ENCODE measurements around the gene IGSF21. TPM values are rescaled to one million over a fixed set of nuclear protein-coding genes. Genes with fewer than 3 reads are reported as not detected.

The IGSF21 gene
- total RNA-seq, 1 donor from 2014 or later = 3.2 TPM

DNA sequence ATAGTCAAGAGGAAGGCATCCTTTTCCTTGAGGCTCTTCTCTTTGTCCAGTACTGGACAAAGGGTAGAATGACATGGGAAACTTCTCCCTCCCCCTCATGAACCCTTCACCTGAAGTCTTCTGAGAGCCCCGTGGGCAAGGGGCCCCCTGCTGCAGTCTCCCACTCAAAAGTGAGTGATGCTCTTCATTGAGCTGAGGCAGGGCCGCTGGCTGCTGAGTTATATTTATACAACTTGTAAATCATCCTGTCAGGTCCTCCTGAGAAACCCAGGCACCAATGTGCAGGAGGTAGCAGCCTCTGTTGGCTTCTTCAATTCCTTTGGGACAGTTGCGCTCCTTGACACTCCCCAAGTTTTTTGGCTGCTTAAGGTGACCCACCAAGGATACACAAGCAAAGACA lies 150.2 kb downstream of the IGSF21 start:
- H3K4me3 ChIP-seq = no peak overlapping the region
- no peaks in the 10 kb centered on the region for H3K9me3 ChIP-seq
- no peak overlapping the region for H3K27ac ChIP-seq
- DNase-seq (ENCODE audit: extremely low spot score in 2 of 2) = no peak
- no peaks in the 10 kb centered on the region for H3K36me3 ChIP-seq
- intact Hi-C loops (cut with DNase I) = no loop called here
- no peaks in the 10 kb centered on the region for H3K27me3 ChIP-seq
- no peaks in the 10 kb centered on the region for H3K4me1 ChIP-seq
- TF ChIP-seq, protein P1, sequence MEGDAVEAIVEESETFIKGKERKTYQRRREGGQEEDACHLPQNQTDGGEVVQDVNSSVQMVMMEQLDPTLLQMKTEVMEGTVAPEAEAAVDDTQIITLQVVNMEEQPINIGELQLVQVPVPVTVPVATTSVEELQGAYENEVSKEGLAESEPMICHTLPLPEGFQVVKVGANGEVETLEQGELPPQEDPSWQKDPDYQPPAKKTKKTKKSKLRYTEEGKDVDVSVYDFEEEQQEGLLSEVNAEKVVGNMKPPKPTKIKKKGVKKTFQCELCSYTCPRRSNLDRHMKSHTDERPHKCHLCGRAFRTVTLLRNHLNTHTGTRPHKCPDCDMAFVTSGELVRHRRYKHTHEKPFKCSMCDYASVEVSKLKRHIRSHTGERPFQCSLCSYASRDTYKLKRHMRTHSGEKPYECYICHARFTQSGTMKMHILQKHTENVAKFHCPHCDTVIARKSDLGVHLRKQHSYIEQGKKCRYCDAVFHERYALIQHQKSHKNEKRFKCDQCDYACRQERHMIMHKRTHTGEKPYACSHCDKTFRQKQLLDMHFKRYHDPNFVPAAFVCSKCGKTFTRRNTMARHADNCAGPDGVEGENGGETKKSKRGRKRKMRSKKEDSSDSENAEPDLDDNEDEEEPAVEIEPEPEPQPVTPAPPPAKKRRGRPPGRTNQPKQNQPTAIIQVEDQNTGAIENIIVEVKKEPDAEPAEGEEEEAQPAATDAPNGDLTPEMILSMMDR (IDR thresholded peaks at IDR 0.05) = no peak
- TF ChIP-seq POLR2A (IDR thresholded peaks at IDR 0.05) (no peak), POLR2AphosphoS5 (IDR thresholded peaks at IDR 0.05; ENCODE audit: insufficient read depth in 1 of 2, low read depth in 1 of 2) (no peak)

GRCh38 chr1:18261891-18262290 lies 154.3 kb downstream of the IGSF21 start:
- Histone ChIP-seq H3K36me3 (no peaks in the 10 kb centered on the region), H3K27ac (no peak overlapping the region), H3K4me1 (no peaks in the 10 kb centered on the region), H3K4me3 (no peak overlapping the region), H3K9me3 (no peaks in the 10 kb centered on the region), H3K27me3 (no peaks in the 10 kb centered on the region)
- TF ChIP-seq POLR2AphosphoS5 (IDR thresholded peaks at IDR 0.05; ENCODE audit: insufficient read depth in 1 of 2, low read depth in 1 of 2) = no peak
- TF ChIP-seq, protein P1 (IDR thresholded peaks at IDR 0.05) = no peak
- TF ChIP-seq POLR2A (IDR thresholded peaks at IDR 0.05) = no peak
- DNase-seq (ENCODE audit: extremely low spot score in 2 of 2) = no peak
- intact Hi-C loops (cut with DNase I) = no loop called here

GRCh38 chr1:18262726-18263125 lies 155.1 kb downstream of the IGSF21 start:
- Histone ChIP-seq H3K9me3 (no peaks in the 10 kb centered on the region), H3K4me3 (no peak overlapping the region), H3K36me3 (no peaks in the 10 kb centered on the region), H3K27ac (no peak overlapping the region), H3K4me1 (no peaks in the 10 kb centered on the region), H3K27me3 (no peaks in the 10 kb centered on the region)
- no peak for TF ChIP-seq POLR2AphosphoS5 (IDR thresholded peaks at IDR 0.05; ENCODE audit: insufficient read depth in 1 of 2, low read depth in 1 of 2)
- no peak for TF ChIP-seq POLR2A (IDR thresholded peaks at IDR 0.05)
- TF ChIP-seq, protein P1 (IDR thresholded peaks at IDR 0.05) = no peak
- no peak for DNase-seq (ENCODE audit: extremely low spot score in 2 of 2)
- intact Hi-C loops (cut with DNase I) = no loop called here

DNA sequence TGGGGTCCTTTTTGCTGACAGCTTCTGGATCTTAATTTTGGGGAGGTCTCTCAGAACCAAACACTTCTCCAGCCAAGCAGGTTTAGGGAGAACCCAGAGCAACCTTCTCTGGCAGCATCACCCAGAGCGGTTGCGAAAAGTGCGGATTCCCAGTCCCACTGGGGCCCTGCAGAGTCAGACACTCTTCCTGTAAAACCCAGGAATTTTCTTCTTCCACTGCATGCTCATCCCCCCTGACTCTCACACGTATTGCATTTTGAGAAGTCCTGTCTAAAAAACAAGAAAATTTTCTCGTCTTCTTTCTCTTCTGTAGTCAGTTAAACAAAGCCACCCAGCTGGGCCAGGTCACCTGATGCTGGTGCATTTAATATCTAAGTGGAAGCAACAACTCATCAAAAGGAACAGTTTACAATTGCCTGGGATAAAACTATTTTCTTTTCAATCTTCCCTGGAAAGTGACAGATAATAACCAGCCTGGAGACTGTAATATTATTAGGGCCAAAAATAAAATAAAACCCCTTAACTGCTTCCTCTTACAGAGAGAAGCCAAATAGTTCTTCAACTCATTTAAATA lies 156.0 kb downstream of the IGSF21 start:
- Histone ChIP-seq H3K27ac (no peak overlapping the region), H3K4me1 (no peaks in the 10 kb centered on the region), H3K27me3 (no peaks in the 10 kb centered on the region), H3K9me3 (no peaks in the 10 kb centered on the region), H3K36me3 (no peaks in the 10 kb centered on the region), H3K4me3 (no peak overlapping the region)
- TF ChIP-seq POLR2AphosphoS5 (IDR thresholded peaks at IDR 0.05; ENCODE audit: insufficient read depth in 1 of 2, low read depth in 1 of 2) (no peak), POLR2A (IDR thresholded peaks at IDR 0.05) (no peak)
- TF ChIP-seq, protein P1 (IDR thresholded peaks at IDR 0.05) = no peak
- intact Hi-C loops (cut with DNase I) = no loop called here
- DNase-seq (ENCODE audit: extremely low spot score in 2 of 2) = no peak

DNA sequence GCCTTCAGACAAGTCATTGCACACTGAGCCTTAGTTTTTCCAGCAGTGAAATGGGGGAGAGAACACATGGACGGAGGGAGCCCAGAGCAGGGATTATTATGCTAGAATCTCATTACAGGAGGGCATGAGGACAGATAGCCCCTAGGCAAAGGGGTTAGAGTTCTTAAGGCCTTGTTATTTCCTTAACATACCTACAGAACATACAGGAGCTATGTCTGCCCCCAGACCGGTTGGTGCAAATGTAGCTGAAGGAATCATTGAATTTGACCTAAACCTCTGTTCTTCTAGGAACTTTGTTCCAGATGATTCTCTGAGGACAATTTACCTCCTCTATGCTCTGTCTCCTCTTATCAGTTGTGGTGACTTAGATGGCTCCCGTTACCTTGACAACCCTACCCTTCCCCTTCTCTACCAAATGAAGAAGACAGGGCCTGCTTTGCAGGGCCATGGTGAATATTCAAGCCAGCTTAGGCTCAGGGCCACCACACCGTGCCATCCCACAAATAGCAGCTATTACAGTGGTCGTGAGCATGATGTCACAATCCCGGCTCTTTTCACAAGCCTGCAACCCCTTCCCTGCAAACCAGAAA lies 156.9 kb downstream of the IGSF21 start:
- no peaks in the 10 kb centered on the region for H3K36me3 ChIP-seq
- intact Hi-C loops (cut with DNase I) = no loop called here
- H3K4me1 ChIP-seq = no peaks in the 10 kb centered on the region
- no peak overlapping the region for H3K4me3 ChIP-seq
- DNase-seq (ENCODE audit: extremely low spot score in 2 of 2) = no peak
- H3K27me3 ChIP-seq = no peaks in the 10 kb centered on the region
- no peak overlapping the region for H3K27ac ChIP-seq
- no peak for TF ChIP-seq POLR2A (IDR thresholded peaks at IDR 0.05)
- TF ChIP-seq, protein P1 (IDR thresholded peaks at IDR 0.05) = no peak
- TF ChIP-seq POLR2AphosphoS5 (IDR thresholded peaks at IDR 0.05; ENCODE audit: insufficient read depth in 1 of 2, low read depth in 1 of 2) = no peak
- no peaks in the 10 kb centered on the region for H3K9me3 ChIP-seq

Measured in vagina (tissue), 2 donors.